SK-N-SH (cell line): Measurements from ENCODE around the gene SPDL1.

ENCODE experiments used
- EZH2phosphoT487 ChIP-seq: fragments of 200-600 bp; sonication (generic); IDR thresholded peaks from 2 replicates; pipeline ENCODE4 v1.6.1; 2017; ENCODE audit warnings: low read depth, mixed run types, mild to moderate bottlenecking, antibody characterized with exemption, moderate library complexity, borderline replicate concordance
- GABPA ChIP-seq: IDR thresholded peaks from 2 replicates; pipeline ENCODE4 v1.4.0; 2012; ENCODE audit warnings: low read depth, mild to moderate bottlenecking
- JUND ChIP-seq: IDR thresholded peaks from 2 replicates; pipeline ENCODE4 v1.4.0; 2012
- MEF2A ChIP-seq: IDR thresholded peaks from 2 replicates; pipeline ENCODE4 v1.4.0; 2012; ENCODE audit warnings: low read depth, borderline replicate concordance
- NFIC ChIP-seq: IDR thresholded peaks from 2 replicates; pipeline ENCODE4 v1.4.0; 2012; ENCODE audit warnings: borderline replicate concordance
- RAD21 ChIP-seq: IDR thresholded peaks from 2 replicates; pipeline ENCODE4 v1.6.1; 2012; ENCODE audit warnings: mild to moderate bottlenecking, low read length
- RFX5 ChIP-seq: IDR thresholded peaks from 2 replicates; pipeline ENCODE4 v1.6.1; 2012; ENCODE audit warnings: mild to moderate bottlenecking, improper control_type of control experiment, low read length
- RXRA ChIP-seq: IDR thresholded peaks from 2 replicates; pipeline ENCODE4 v1.4.0; 2012; ENCODE audit warnings: low read depth, mild to moderate bottlenecking, borderline replicate concordance
- TAF1 ChIP-seq: IDR thresholded peaks from 2 replicates; pipeline ENCODE4 v1.6.1; 2012; ENCODE audit warnings: low read depth, mild to moderate bottlenecking, low read length, moderate library complexity, borderline replicate concordance
- TCF12 ChIP-seq: IDR thresholded peaks from 2 replicates; pipeline ENCODE4 v1.4.0; 2012
- TF ChIP-seq, protein P1 (sequence below): fragments of 150-350 bp; IDR thresholded peaks from 2 replicates; pipeline ENCODE4 v1.6.1; 2017; ENCODE audit warnings: antibody characterized with exemption, low read length, low read depth, borderline replicate concordance
- TF ChIP-seq, protein P2 (sequence below): fragments of 200-600 bp; sonication (generic); IDR thresholded peaks from 2 replicates; pipeline ENCODE4 v1.6.1; 2017; ENCODE audit warnings: antibody characterized with exemption, mild to moderate bottlenecking, moderate library complexity
- TF ChIP-seq, protein P3 (sequence below): IDR thresholded peaks from 2 replicates; pipeline ENCODE4 v1.6.1; 2012; ENCODE audit warnings: mild to moderate bottlenecking, low read depth, low read length, moderate library complexity

DNA sequence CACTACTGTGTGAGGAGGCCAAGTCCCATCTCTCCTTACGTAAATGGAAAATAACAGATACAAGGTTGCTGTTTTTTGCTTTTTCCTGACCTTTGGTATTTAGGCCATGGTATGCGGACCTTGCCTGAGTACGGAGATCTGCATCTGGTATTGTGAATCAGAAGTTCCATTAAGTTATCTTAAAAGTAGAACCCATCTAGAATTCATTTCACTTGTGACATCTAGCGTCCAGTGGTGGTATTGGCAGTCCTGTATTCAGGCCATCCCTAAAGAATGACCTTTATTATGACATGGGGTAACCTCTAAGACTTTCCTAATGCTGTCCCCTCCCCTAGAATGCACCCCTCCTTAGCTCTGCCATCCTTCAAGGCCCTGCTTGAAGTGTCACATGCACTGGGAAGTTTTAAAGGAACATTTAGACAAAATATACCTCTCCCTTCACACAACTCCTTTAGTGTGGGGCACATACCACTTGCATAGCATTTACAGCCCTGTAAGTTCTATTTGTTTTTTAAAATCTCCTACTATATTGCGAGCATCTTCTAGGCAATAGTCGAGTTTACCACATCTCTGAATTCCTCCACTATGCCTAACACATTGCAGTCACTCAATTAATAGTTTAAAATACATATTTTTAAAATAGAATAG lies 1.9 kb upstream of the SPDL1 start:
- TF ChIP-seq RXRA: no peak
- TF ChIP-seq, protein P1, sequence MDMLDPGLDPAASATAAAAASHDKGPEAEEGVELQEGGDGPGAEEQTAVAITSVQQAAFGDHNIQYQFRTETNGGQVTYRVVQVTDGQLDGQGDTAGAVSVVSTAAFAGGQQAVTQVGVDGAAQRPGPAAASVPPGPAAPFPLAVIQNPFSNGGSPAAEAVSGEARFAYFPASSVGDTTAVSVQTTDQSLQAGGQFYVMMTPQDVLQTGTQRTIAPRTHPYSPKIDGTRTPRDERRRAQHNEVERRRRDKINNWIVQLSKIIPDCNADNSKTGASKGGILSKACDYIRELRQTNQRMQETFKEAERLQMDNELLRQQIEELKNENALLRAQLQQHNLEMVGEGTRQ: no peak
- TF ChIP-seq, protein P2, sequence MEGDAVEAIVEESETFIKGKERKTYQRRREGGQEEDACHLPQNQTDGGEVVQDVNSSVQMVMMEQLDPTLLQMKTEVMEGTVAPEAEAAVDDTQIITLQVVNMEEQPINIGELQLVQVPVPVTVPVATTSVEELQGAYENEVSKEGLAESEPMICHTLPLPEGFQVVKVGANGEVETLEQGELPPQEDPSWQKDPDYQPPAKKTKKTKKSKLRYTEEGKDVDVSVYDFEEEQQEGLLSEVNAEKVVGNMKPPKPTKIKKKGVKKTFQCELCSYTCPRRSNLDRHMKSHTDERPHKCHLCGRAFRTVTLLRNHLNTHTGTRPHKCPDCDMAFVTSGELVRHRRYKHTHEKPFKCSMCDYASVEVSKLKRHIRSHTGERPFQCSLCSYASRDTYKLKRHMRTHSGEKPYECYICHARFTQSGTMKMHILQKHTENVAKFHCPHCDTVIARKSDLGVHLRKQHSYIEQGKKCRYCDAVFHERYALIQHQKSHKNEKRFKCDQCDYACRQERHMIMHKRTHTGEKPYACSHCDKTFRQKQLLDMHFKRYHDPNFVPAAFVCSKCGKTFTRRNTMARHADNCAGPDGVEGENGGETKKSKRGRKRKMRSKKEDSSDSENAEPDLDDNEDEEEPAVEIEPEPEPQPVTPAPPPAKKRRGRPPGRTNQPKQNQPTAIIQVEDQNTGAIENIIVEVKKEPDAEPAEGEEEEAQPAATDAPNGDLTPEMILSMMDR: peak; percentile 84
- no peak for TF ChIP-seq EZH2phosphoT487
- no peak for TF ChIP-seq TAF1
- no peak for TF ChIP-seq NFIC
- no peak for TF ChIP-seq JUND
- no peak for TF ChIP-seq MEF2A
- peak; percentile 79 for TF ChIP-seq RAD21
- TF ChIP-seq TCF12: peak; percentile 59; the same call in 1 of the 2 replicates
- TF ChIP-seq, protein P3, sequence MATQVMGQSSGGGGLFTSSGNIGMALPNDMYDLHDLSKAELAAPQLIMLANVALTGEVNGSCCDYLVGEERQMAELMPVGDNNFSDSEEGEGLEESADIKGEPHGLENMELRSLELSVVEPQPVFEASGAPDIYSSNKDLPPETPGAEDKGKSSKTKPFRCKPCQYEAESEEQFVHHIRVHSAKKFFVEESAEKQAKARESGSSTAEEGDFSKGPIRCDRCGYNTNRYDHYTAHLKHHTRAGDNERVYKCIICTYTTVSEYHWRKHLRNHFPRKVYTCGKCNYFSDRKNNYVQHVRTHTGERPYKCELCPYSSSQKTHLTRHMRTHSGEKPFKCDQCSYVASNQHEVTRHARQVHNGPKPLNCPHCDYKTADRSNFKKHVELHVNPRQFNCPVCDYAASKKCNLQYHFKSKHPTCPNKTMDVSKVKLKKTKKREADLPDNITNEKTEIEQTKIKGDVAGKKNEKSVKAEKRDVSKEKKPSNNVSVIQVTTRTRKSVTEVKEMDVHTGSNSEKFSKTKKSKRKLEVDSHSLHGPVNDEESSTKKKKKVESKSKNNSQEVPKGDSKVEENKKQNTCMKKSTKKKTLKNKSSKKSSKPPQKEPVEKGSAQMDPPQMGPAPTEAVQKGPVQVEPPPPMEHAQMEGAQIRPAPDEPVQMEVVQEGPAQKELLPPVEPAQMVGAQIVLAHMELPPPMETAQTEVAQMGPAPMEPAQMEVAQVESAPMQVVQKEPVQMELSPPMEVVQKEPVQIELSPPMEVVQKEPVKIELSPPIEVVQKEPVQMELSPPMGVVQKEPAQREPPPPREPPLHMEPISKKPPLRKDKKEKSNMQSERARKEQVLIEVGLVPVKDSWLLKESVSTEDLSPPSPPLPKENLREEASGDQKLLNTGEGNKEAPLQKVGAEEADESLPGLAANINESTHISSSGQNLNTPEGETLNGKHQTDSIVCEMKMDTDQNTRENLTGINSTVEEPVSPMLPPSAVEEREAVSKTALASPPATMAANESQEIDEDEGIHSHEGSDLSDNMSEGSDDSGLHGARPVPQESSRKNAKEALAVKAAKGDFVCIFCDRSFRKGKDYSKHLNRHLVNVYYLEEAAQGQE: no peak
- no peak for TF ChIP-seq RFX5
- no peak for TF ChIP-seq GABPA
